Left ventricle myocardium superior (tissue), 1 donor: ENCODE data around the gene ATF7IP2. TPM values are rescaled to one million over a fixed set of nuclear protein-coding genes. Genes with fewer than 3 reads are reported as not detected.
"Not testable (repeated sequence)": the region's sequence is repeated elsewhere in the genome, so short reads cannot be mapped to it uniquely, and the experiment has no call there.

Source experiments
- ATAC-seq: fragments of 200-7000 bp; cut with Tn5 transposase; one replicate; pipeline ENCODE4 v1.9.1; 2020; ENCODE audit warnings: mild to moderate bottlenecking, moderate library complexity
- DNase-seq: peaks from one replicate; pipeline ENCODE4 v3.0.0-alpha.2; 2020
- intact Hi-C: fragments of 100-400 bp; cut with micrococcal nuclease; formaldehyde crosslinking; loops from one replicate; pipeline ENCODE4 v1.11.0; 2022
- total RNA-seq: library from RNA; stranded (reverse); fragmentation: NEBNext Ultra II Directional; extraction: Animal tissue kit (Norgen Biotek cat#: 25700); gene quantifications from one replicate; pipeline ENCODE4 v1.2.1, GENCODE V29; 2021
- donor health status: DM: no; HTN: yes; CAD: no; lungs with severe emphysema.

ATF7IP2 gene
- total RNA-seq, 1 donor from 2014 or later: 50.0 TPM

DNA sequence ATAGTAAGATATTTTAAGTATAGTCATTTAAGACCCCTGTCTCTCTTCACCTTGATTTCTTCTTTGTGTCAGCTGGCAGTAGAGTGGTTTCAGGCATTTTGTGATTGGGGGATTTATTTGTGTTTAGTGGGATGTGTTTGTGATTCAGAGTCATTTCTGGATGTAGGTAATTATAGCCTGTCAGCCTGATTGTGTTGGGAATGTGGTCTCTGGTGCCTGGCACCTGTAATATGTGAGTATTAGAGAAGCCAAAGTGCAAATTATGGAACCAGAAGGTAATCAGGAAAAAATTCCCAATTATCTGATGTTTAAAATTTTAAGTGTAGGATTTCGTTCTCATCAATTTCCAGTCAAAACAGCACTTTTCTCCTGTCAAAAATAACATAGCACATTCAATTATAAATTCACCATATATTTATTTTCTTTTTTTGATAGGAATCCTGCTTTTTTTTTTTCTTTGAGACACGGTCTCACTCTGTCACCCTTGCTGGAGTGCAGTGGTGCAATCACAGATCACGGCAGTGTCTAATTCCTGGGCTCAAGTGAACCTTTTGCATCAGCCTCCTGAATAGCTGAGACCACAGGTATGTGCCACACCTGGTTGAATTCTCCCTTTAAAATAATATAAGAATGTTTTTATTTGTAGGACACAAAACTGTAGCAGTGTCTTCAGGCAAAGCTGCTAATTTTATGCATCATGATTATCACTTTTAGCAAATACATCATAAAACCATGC, 42.7 kb downstream of the ATF7IP2 start:
- no peak for ATAC-seq
- intact Hi-C loops: no loop called here
- no peak for DNase-seq

DNA sequence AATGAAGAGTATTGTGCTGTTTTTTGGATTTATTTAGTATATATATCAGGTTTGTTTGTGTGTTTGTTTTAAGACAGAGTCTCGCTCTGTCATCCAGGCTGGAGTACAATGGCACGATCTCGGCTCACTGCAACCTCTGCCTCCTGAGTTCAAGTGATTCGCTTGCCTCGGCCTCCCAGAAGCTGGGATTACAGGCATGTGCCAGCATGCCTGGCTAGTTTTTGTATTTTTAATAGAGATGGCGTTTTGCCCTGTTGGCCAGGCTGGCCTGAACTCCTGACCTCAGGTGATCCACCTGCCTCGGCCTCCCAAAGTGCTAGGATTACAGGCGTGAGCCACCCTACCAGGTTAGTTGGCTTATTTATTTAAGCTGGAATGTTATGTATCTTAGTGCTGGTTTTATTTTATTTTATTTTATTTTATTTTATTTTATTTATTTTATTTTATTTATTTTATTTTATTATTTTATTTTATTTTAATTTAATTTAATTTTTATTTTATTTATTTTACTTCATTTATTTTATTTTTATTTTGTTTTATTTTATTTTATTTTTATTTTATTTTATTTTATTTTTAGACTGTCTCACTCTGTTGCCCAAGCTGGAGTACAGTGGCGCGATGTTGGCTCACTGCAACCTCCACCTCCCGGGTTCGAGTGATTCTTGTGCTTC, 43.6 kb downstream of the ATF7IP2 start:
- ATAC-seq, DNase-seq, intact Hi-C loops: not testable (repeated sequence)

DNA sequence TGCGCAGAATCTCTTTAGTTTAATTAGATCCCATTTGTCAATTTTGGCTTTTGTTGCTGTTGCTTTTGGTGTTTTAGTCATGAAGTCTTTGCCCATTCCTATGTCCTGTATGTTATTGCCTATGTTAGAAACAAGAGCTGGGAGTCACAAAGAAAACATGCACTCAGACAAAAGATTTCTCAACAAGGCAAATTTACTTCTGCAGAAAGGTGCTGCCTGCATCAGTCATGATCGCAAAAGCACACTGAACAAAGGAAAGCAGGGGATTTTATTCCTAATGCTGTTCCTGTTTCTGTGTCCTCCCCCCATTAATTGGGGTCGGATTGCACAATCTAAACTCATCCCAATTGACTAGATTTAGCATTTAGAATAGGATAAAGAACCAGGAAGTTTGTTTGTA, 55.9 kb downstream of the ATF7IP2 start:
- ATAC-seq (no peak), DNase-seq (no peak)
- intact Hi-C loops: no loop called here

DNA sequence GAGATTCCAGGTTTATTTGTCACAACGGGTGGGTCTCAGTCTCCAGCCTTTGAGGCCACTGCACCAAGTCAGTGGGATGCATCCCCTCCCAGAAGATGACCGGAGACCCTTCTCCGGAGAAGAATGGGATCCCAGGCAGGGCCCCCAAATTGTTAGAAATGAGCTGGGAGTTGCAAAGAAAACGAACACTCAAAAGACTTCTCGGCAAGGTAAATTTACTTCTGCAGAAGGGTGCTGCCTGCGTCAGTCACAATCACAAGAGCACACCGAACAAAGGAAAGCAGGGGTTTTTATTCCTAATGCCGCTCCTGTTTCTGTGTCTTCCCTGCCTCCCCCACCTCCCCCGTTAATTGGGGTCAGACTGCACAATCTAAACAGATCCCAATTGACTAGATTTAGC, 61.4 kb downstream of the ATF7IP2 start:
- intact Hi-C loops: no loop called here
- no peak for ATAC-seq
- DNase-seq: no peak

DNA sequence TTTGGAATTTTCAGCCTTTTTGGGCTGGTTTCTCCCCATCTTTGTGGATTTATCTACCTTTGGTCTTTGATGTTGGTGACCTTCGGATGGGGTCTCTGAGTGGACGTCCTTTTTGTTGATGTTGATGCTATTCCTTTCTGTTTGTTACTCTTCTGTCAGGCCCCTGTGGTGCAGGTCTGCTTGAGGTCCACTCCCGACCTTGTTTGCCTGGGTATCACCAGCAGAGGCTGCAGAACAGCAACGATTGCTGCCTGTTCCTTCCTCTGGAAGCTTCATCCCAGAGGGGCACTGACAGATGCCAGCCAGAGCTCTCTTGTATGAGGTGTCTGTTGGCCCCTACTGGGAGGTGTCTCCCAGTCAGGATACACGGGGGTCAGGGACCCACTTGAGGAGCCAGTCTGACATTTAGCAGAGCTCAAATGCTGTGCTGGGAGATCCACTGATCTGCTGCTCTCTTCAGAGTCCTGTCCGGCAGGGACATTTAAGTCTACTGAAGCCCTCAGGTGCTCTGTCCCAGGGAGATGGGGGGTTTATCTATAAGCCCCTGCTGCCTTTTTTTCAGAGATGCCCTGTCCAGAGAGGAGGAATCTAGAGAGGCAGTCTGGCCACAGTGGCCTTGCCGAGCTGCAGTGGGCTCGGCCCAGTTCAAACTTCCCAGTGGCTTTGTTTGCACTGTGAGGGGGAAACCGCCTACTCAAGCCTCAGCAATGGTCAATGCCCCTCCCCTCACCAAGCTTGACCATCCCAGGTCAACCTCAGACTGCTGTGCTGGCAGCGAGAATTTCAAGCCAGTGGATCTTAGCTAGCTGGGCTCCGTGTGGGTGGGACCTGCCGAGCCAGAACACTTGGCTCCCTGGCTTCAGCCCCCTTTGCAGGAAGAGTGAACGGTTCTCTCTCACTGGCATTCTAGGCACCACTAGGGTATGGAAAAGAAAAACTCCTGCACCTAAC, 66.6 kb downstream of the ATF7IP2 start:
- DNase-seq, ATAC-seq, intact Hi-C loops: not testable (repeated sequence)

DNA sequence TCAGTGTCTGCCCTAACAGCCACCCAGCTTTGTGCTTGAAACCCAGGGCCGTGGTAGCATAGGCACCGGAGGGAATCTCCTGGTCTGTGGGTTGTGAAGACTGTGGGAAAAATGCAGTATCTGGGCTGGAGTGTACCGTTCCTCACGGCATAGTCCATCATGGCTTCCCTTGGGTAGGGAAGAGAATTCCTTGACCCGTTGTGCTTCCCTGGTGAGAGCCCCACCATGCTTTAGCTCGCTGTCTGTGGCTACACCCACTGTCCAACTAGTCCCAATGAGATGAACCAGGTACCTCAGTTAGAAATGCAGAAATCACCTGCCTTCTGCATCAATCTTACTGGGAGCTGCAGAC, 67.3 kb downstream of the ATF7IP2 start:
- no peak for ATAC-seq
- no peak for DNase-seq
- intact Hi-C loops: no loop called here

DNA sequence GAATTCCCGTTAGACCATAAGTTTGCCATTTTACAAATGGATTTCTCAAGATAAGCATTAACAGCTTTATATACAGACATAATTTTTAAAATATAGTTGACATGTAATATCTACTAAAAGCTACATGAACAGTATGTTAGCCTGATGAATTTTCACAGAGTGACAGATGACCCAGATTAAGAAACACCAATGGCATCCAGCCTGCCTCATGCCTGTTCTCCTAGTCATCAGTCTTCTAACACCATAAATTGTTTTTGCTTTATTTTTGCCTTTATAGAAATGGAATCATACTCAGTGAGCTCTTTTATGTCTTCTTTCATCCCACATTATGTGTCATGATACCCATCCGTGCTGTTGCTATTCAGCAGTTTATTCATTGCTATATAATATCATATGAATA, 80.0 kb downstream of the ATF7IP2 start:
- no peak for ATAC-seq
- intact Hi-C loops: no loop called here

DNA sequence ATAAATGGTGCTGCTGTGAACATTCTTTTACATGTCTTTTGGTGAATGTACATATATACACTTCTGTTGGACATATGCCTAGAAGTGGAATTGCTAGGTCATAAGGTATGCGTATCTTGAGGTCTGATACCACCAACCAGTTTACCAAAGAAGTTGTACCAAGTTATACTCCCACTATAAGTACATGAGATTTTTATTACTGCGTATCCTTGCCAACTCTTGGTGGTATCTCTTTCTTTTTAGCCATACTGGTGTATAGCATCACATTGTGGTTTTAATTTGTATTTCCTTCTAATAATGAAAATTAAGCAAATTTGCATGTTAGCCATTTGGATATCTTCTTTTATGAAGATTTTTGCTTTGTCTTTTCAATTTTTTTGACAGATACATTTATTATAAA, 80.5 kb downstream of the ATF7IP2 start:
- DNase-seq (no peak), ATAC-seq (no peak)
- intact Hi-C loops: no loop called here

More for the DNA sequence above, 80.0 kb downstream of the ATF7IP2 start:
- DNase-seq: no peak

DNA sequence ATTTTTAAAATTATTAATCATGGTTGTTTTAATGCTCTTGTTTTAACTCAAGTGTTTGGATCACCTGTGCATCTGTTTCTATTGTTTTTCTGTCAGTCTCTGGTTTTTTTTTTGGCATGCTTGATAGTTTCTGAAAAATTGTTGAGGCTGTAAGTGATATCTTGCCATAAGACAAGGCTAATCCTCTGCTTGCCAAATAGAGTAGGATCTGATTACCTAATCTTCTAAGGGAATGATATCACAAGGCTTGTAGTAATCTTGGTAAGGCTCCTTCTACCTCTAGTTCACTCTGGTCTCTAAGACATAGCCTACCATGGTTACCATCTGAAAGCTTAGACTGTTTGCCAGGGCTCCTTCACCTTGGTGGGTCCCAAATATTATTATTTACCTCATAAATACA, 81.0 kb downstream of the ATF7IP2 start:
- no peak for DNase-seq
- no peak for ATAC-seq
- intact Hi-C loops: no loop called here

DNA sequence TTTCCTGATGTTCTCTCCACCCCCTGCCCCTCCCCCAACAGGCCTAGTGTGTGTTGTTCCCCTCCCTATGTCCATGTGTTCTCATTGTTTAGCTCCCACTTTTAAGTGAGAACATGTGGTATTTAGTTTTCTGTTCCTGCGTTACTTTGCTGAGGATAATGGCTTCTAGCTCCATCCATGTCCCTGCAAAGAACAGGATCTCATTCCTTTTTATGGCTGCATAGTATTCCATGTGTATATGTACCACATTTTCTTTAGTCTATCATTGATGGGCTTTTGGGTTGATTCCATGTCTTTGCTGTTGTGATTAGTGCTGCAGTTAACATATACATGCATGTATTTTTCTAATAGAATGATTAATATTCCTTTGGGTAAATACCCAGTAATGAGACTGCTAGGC, 90.8 kb downstream of the ATF7IP2 start:
- ATAC-seq, intact Hi-C loops, DNase-seq: not testable (repeated sequence)

DNA sequence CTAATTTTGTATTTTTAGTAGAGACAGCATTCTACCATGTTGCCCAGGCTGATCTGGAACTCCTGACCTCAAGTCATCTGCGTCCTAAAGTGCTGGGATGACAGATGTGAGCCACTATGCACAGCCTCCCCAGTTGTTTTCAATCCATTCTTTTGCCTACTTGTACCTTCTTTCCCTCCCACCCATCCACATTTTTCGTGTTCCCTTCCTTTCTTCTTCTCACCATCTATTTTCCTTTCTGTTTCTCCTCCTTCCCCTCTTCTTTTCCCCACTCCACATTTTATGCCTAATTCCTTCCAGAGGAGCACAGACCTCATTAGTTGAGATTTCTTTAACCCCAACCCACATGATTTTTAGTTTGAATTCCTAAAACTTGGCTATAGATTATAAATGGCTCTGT, 94.3 kb downstream of the ATF7IP2 start:
- intact Hi-C loops: no loop called here
- no peak for ATAC-seq
- DNase-seq: no peak

DNA sequence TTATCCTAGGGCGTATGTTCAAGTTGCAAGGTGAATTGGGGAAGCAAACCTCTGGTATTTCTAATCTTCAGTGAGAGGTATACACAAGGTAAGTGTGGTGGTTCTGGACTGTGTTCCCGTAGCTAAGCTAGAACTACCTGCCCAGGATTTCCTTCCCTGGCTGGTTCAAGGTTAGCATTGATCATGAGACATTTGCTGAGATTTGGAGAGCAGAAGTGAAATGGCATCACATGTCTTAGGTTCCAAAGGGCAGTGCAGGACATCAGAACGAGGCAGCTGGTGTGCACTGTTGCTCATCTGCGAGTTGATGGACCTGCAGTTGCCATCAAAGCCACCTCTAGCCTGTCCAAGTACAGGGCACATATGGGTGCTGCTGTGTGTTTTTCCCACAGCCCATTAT, 99.3 kb downstream of the ATF7IP2 start:
- no peak for ATAC-seq
- intact Hi-C loops: no loop called here
- DNase-seq: no peak

DNA sequence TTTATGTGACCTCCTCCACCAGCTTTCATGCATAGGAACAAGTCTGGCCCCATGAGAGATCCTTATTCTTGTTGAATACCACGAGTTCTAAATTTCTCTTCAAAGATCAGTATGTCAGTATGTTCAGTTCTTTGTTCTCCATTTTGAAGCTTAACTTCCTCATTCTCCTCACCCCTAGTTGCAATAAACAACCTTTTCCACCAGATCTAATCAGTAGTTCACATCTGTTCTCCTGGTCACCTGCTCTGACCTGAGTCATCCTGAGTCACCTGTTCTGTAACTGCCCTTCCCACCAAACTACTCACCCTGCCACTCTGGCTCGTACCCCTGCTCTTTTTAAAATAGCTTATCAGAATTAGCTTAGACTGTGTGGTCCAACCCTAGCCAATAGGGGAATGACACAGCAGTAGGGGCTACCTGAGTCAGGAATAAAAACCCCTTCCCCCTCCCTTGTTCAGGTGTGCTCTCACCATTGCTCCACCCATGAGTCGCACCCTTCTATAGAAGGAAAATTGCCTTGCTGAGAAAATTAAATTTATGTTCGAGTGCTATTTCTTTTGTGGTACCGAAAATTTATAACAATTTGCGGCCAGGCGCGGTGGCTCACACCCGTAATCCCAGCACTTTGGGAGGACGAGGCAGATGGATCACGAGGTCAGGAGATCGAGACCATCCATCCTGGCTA, 100.0 kb downstream of the ATF7IP2 start:
- intact Hi-C loops: no loop called here
- DNase-seq: no peak
- no peak for ATAC-seq

DNA sequence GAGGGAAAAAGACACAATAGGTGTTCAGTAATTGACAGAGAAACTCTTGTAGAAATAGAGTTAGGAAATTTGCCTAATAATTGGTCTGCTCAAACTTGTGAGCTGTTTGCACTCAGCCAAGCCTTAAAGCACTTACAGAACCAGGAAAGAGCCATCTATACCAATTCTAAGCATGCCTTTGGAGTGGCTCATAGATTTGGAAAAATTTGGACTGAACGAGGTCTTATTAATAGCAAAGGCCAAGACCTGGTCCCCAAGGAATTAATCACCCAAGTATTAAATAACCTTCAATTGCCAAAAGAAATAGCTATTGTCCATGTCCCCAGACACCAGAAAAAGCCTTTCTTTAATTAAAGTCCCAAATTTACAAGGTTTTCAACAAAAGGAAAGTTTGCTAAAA, 104.3 kb downstream of the ATF7IP2 start:
- no peak for DNase-seq
- ATAC-seq: no peak
- intact Hi-C loops: no loop called here

DNA sequence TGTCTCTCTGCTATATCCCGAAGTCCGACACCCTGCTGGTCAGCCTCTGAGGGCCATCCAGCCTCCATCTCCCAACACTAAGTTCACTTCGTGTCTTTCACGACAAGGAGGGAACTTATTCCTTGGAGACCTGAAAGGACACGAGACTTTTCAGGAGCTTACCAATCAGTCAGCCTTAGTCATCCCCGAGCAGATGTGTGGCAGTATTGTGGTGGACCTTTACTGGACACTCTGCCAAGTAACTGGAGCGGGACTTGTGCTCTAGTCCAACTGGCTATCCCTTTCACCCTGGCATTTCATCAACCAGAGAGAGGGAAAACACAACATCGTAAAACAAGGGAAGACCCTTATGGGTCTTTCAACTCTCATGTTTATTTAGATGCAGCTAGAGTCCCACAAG, 107.4 kb downstream of the ATF7IP2 start:
- no peak for DNase-seq
- no peak for ATAC-seq
- intact Hi-C loops: no loop called here

DNA sequence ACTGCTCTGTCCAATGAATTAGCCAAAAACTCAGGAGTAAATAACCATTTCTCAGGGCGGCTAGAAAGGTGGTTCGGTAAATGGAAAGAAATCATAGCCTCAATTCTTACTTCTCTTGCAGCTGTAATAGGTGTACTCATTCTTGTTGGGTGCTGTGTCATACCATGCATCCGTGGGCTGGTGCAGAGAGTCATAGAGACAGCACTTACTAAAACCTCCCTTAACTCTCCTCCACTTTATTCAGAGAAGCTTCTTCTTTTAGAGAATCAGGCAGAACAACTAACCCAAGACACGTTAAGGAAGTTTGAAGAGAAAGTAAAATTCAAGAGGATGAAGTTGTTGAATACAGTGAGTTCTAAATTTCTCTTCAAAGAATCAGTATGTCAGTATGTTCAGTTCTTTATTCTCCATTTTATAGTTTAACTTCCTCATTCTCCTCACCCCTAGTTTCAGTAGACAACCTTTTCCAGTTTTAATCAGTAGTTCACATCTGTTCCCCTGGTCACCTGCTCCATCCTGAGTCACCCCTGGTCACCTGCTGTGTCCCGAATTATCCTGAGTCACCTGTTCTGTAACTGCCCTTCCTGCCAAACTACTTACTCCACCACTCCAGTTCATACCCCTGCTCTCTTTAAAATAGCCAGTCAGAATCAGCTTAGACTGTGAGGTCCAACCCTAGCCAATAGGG, 108.6 kb downstream of the ATF7IP2 start:
- ATAC-seq (no peak), DNase-seq (no peak)
- intact Hi-C loops: no loop called here

DNA sequence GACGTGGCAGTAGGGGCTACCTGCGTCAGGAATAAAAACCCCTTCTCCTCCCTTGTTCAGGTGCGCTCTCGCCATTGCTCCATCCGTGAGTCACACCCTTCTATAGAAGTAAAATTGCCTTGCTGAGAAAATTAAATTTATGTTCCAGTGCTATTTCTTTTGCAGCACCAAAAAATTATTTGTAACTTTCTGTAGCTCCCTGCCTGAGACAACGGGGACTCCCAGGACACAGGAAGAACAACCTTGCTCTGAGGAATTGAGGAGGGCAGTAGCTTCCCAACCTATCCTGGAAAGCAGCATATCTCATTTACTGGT, 109.1 kb downstream of the ATF7IP2 start:
- intact Hi-C loops: no loop called here
- ATAC-seq (no peak), DNase-seq (no peak)

DNA sequence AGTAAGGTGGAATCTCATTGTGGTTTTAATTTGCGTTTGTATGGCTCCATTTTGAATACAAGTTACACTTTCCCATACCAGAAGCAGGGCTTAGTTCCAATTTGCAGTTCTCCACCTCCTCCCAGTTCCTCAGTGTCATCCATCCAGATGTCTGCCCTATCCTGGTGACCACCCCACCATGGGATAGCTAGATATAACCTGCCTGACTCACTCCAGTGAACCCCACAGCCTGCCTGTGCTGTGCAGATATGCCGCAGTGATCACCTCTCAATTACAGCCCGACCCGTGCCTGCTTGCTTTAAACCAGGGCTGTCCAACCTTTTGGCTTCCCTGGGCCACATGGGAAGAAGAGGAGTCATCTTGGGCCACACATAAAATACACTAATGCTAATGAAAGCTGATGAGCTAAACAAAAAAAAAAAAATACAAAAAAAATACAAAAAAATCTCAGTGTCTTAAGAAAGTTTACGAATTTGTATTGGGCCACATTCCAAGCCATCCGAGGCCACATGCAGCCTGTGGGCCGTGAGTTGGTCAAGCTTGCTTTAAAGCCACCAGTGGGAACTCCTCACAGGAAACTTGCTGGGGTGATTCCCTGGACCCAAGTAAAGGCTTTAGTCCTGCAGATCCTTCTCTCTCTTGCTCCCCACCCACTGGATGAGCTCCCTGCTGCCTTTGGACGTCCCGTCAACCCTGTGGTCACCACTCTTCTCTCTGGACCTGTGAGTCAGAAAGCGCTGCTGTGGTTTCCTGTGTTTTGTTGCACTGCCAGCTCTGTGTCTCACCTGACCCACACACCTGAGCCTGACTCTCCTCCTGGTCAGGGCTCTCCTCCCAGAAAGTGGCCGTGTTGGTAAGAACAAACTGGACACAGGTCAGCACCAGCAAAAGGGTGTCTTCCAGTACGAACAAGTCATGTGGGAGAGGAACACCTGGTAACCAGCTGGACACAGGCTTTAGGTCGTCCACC, 111.6 kb downstream of the ATF7IP2 start:
- no peak for DNase-seq
- ATAC-seq: no peak
- intact Hi-C loops: no loop called here
